HG03159 (cell line): ENCODE results near the gene STAC3.

ENCODE experiments used
- ATAC-seq: cut with Tn5 transposase; IDR thresholded peaks from one replicate; pipeline ENCODE4 v1.9.1; 2021; ENCODE audit warnings: mild to moderate bottlenecking, moderate library complexity; ENCODE audit not compliant: unreplicated experiment

Gene STAC3

GRCh38 chr12:57195186-57195585 is 55.8 kb downstream of the STAC3 start:
- no peak for ATAC-seq

- no peak for ATAC-seq
These were observed 56.7 kb downstream of the STAC3 start for GRCh38 chr12:57194253-57194652.

DNA sequence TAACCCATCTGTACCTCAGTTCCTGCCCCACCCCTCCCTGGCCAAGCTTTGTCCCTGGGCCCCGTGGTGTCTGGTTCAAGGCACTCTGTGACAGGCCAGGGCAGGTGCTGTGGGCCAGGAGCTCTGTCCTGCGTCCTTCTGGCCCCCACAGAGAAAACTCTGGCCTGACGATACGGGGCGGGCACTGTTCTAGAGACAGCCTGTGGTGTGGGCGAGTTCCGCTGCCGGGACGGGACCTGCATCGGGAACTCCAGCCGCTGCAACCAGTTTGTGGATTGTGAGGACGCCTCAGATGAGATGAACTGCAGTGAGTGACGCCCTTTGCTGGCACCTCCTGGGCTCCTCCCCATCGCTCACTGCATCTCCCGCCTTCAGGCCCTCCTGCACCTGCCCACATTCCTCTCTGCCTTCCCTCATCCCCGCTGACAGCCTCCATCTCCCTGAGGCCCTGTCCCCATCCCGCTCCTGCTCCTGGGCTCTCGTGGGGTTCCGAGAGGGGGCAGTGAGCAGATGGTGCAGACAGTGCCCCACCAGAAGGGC is 57.2 kb downstream of the STAC3 start:
- ATAC-seq, result no peak
